Measurements from ENCODE around the gene SLC24A5.

DNA sequence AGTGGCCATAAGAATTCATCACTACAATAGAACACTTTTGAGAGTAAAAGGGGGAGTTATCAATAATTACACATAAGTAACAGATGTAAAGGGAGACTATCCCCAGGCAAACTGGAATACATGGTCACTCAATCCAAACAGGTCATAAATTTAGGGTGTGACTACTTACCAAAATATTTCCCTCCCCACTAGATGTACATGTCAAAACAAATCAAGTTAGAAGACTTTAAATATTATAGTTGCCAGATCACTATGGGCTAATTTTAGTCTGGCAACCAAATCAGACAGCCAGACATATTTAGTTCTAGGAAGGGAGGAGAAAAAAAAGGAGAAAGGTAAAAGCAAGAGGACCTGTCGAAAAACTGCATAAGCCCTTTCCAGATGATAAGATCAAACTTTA, 23.1 kb downstream of the SLC24A5 start:
- TF ChIP-seq, protein P1, sequence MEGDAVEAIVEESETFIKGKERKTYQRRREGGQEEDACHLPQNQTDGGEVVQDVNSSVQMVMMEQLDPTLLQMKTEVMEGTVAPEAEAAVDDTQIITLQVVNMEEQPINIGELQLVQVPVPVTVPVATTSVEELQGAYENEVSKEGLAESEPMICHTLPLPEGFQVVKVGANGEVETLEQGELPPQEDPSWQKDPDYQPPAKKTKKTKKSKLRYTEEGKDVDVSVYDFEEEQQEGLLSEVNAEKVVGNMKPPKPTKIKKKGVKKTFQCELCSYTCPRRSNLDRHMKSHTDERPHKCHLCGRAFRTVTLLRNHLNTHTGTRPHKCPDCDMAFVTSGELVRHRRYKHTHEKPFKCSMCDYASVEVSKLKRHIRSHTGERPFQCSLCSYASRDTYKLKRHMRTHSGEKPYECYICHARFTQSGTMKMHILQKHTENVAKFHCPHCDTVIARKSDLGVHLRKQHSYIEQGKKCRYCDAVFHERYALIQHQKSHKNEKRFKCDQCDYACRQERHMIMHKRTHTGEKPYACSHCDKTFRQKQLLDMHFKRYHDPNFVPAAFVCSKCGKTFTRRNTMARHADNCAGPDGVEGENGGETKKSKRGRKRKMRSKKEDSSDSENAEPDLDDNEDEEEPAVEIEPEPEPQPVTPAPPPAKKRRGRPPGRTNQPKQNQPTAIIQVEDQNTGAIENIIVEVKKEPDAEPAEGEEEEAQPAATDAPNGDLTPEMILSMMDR (IDR thresholded peaks at IDR 0.05) = no peak
- TF ChIP-seq POLR2A (IDR thresholded peaks at IDR 0.05) (no peak), POLR2AphosphoS5 (IDR thresholded peaks at IDR 0.05) (peak in 1 of 3 donors; percentile 23)

Data from transverse colon (tissue), 4 donors.